ENCODE data around the gene ANO9. TPM values are rescaled to one million over a fixed set of nuclear protein-coding genes. Genes with fewer than 3 reads are reported as not detected.

Gene ANO9
- total and polyA plus RNA-seq, 2 experiments from 2014 or later: not detected

DNA sequence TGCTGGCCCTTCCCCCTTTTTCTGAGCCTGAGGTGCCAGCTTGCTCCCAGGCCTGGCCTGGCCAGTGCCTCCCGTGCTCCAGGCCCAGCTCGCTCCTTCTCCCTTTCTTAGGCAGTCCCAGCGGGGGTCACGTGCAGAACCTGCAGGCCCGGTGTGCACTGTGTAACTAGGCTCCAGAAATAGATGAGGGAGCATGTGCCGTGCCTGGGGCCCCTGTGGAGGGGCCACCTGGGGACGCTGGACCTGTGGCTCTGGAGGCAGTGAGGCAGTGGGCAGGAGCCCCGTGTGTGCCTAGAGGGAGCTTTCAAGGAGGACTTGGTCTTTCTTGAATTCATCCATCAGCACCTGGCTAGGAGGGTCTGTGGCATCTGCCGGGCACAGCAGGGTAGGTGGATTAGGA, 19.8 kb upstream of the ANO9 start:
- H3K4me3 ChIP-seq: no peak overlapping the region

DNA sequence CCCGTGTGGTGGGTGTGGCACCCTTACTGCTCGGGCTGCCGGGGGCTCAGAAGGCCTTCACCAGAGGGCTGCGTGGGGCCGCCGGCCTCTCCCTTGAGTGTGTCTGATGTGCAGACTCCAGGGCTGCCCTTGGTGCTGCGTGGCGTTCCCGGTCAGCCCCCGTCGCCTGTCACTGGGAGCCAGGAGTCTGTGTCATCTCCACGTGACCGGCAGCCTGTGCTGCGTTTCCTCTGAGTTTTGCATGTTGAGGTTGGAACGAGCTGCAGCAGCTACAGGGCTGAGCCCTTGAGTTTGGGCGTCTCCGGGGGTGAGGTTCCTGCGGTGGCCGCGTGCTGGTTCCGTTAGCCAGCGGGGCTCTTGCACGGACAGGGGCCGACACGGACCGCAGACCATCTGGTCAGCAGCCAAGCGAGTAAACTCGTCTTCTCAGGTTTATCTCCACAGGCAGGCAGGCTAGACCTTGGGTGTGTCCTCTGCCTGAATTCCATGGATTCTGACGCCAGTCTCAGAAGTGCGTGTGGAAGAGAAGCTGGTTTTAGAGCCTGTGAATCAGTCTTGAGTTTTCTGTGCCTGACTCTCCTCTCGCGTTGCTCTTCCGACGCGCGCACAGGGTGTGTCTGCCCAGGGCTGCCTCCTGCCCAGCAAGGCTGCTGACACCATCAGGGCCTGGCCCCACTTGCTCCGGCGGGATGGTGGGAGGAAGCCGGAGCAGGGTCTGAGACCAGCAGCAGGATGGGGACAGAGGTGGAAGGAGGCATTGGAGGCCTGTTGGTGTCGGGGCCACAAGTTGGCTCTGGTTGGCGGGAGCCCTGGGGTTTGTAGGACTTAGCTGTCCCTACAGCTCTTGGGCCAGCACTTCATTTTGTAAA, 18.8 kb upstream of the ANO9 start:
- 92 to 95% methylated on average over 41 of the region's 41 CpGs for WGBS, 2 experiments (ENCODE audit: low coverage in 1 of 2, low lambda C conversion rate in 2 of 2, missing lambda C conversion rate in 2 of 2)

More for the DNA sequence above, 19.8 kb upstream of the ANO9 start:
- Histone ChIP-seq H3K79me2 (ENCODE audit: insufficient read depth) (peaks cover 35% of the 10 kb centered on the region), H4K20me1 (ENCODE audit: insufficient read depth) (no peaks in the 10 kb centered on the region), H3K9ac (no peak overlapping the region), H3K36me3 (ENCODE audit: low read depth) (no peaks in the 10 kb centered on the region), H3K9me2 (ENCODE audit: insufficient read depth) (no peaks in the 10 kb centered on the region), H3K9me3 (ENCODE audit: low read depth) (no peaks in the 10 kb centered on the region), H3K4me2 (ENCODE audit: unreplicated experiment) (no peak overlapping the region), H3K4me1 (ENCODE audit: insufficient read depth) (no peaks in the 10 kb centered on the region), H3F3A (ENCODE audit: insufficient read depth) (no peaks in the 10 kb centered on the region), H2AFZ (no peak overlapping the region), H3K27me3 (replicated peaks; ENCODE audit: insufficient read depth) (no peaks in the 10 kb centered on the region), H3K27ac (no peak overlapping the region)
- WGBS, 2 experiments (ENCODE audit: low coverage in 1 of 2, low lambda C conversion rate in 2 of 2, missing lambda C conversion rate in 2 of 2): 88 to 92% methylated on average over 9 of the region's 9 CpGs
- TF ChIP-seq EZH2phosphoT487 (IDR thresholded peaks at IDR 0.05; ENCODE audit: insufficient read depth, low read depth): no peak
- no peak for TF ChIP-seq EZH2 (IDR thresholded peaks at IDR 0.05; ENCODE audit: insufficient read depth, poor library complexity, severe bottlenecking)
- in situ Hi-C loops (cut with MboI): no loop called here
- no peak for DNase-seq

DNA sequence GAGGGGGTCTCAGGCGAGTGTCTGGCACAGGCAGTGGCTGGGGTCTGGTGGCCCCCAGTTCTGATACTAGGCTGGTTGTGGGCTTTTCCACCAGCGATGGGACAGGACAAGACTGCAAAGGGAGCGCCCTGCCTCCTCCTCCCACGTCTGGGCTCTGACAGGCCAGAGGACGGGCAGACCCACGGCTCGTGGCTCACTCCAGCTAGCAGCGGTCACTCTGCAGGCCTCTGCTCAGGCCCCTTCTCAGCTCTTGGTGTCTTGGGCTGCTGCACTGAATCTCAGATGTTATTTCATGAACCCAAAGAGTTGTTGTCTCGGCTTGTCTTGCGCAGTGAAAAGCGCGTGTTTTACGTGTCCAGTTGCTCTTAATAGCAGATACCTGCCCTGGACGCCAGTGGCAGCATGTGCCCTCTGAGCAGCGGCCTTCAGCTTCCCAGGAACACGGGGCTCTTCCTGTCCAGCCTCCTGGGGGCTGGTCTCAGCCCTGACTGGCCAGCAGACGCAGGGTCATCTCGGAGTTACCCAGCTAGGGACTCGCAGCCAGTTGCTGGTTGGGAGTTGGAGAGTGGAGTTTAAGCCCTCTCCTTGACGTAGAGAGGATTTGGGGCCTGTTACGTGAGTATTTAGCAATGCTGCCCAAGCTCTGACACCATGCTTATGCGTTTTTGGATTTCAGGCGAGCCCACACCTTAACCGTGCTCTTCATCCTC, 17.9 kb upstream of the ANO9 start:
- Histone ChIP-seq H4K20me1 (ENCODE audit: insufficient read depth) (no peaks in the 10 kb centered on the region), H3K79me2 (ENCODE audit: insufficient read depth) (peaks cover 53% of the 10 kb centered on the region), H3F3A (ENCODE audit: insufficient read depth) (no peaks in the 10 kb centered on the region), H3K9me2 (ENCODE audit: insufficient read depth) (no peaks in the 10 kb centered on the region), H3K4me3 (no peak overlapping the region), H3K36me3 (ENCODE audit: low read depth) (no peaks in the 10 kb centered on the region), H3K4me2 (ENCODE audit: unreplicated experiment) (no peak overlapping the region), H3K4me1 (ENCODE audit: insufficient read depth) (no peaks in the 10 kb centered on the region), H2AFZ (no peak overlapping the region), H3K9me3 (ENCODE audit: low read depth) (no peaks in the 10 kb centered on the region), H3K27me3 (replicated peaks; ENCODE audit: insufficient read depth) (no peaks in the 10 kb centered on the region), H3K27ac (no peak overlapping the region), H3K9ac (no peak overlapping the region)
- TF ChIP-seq EZH2 (IDR thresholded peaks at IDR 0.05; ENCODE audit: insufficient read depth, poor library complexity, severe bottlenecking) (no peak), EZH2phosphoT487 (IDR thresholded peaks at IDR 0.05; ENCODE audit: insufficient read depth, low read depth) (no peak)
- no peak for DNase-seq
- in situ Hi-C loops (cut with MboI): no loop called here
- WGBS, 2 experiments (ENCODE audit: low coverage in 1 of 2, low lambda C conversion rate in 2 of 2, missing lambda C conversion rate in 2 of 2): 94 to 95% methylated on average over 24 of the region's 24 CpGs

More for the DNA sequence above, 18.8 kb upstream of the ANO9 start:
- peak; percentile 13 for DNase-seq
- in situ Hi-C loops (cut with MboI): no loop called here
- TF ChIP-seq EZH2 (IDR thresholded peaks at IDR 0.05; ENCODE audit: insufficient read depth, poor library complexity, severe bottlenecking) (no peak), EZH2phosphoT487 (IDR thresholded peaks at IDR 0.05; ENCODE audit: insufficient read depth, low read depth) (no peak)
- Histone ChIP-seq H3K4me2 (ENCODE audit: unreplicated experiment) (no peak overlapping the region), H3K27me3 (replicated peaks; ENCODE audit: insufficient read depth) (no peaks in the 10 kb centered on the region), H3K27ac (no peak overlapping the region), H3K4me1 (ENCODE audit: insufficient read depth) (no peaks in the 10 kb centered on the region), H3K9ac (no peak overlapping the region), H3K36me3 (ENCODE audit: low read depth) (no peaks in the 10 kb centered on the region), H4K20me1 (ENCODE audit: insufficient read depth) (no peaks in the 10 kb centered on the region), H3K4me3 (no peak overlapping the region), H3K9me3 (ENCODE audit: low read depth) (no peaks in the 10 kb centered on the region), H2AFZ (no peak overlapping the region), H3F3A (ENCODE audit: insufficient read depth) (no peaks in the 10 kb centered on the region), H3K79me2 (ENCODE audit: insufficient read depth) (peaks cover 44% of the 10 kb centered on the region), H3K9me2 (ENCODE audit: insufficient read depth) (no peaks in the 10 kb centered on the region)

DNA sequence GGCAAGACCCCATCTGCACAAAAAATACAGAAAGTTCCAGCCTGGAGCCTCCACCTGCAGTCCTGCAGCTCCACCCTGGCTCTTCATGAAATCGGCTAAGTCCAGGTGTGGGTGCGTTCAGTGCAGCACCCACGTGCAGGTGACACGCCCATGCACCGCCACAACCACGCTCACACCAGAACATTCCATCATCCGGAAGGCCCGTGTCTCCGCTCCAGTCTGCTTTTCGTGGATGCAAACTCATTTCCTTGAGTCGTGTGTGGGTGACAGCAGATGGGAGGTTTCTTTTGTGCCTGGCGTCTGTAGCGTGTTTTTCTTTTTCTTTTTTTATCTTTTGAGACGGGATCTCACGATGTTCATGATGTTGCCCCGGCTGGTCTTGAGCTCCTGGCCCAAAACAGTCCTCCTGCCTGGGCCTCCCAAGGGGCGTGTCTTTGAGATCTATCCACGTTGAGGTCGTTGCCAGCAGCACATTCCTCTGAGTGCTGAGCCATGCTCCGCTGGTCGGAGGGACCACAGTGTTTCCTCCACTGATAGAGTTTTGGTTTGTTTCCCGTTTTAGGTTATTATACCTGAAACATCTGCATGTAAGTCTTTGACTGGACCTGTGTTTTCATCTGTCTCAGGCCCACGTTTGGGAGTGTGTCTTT, 15.4 kb upstream of the ANO9 start:
- WGBS, 2 experiments (ENCODE audit: low coverage in 1 of 2, low lambda C conversion rate in 2 of 2, missing lambda C conversion rate in 2 of 2): 68% methylated on average over 23 of the region's 23 CpGs
- no peaks in the 10 kb centered on the region for H3K36me3 ChIP-seq (ENCODE audit: low read depth)
- no peaks in the 10 kb centered on the region for H3K9me3 ChIP-seq (ENCODE audit: low read depth)
- no peak overlapping the region for H3K4me2 ChIP-seq (ENCODE audit: unreplicated experiment)
- H3K4me3 ChIP-seq: no peak overlapping the region
- no peak overlapping the region for H3K27ac ChIP-seq
- H3K9ac ChIP-seq: no peak overlapping the region
- H4K20me1 ChIP-seq (ENCODE audit: insufficient read depth): no peaks in the 10 kb centered on the region
- no peak for DNase-seq
- no peaks in the 10 kb centered on the region for H3K27me3 ChIP-seq (replicated peaks; ENCODE audit: insufficient read depth)
- no peak for TF ChIP-seq EZH2 (IDR thresholded peaks at IDR 0.05; ENCODE audit: insufficient read depth, poor library complexity, severe bottlenecking)
- TF ChIP-seq EZH2phosphoT487 (IDR thresholded peaks at IDR 0.05; ENCODE audit: insufficient read depth, low read depth): no peak
- in situ Hi-C loops (cut with MboI): no loop called here
- H3F3A ChIP-seq (ENCODE audit: insufficient read depth): no peaks in the 10 kb centered on the region
- H3K4me1 ChIP-seq (ENCODE audit: insufficient read depth): no peaks in the 10 kb centered on the region
- no peaks in the 10 kb centered on the region for H3K9me2 ChIP-seq (ENCODE audit: insufficient read depth)
- H2AFZ ChIP-seq: no peak overlapping the region
- H3K79me2 ChIP-seq (ENCODE audit: insufficient read depth): peaks cover 75% of the 10 kb centered on the region
